ENCODE data around the gene CEBPB.

DNA sequence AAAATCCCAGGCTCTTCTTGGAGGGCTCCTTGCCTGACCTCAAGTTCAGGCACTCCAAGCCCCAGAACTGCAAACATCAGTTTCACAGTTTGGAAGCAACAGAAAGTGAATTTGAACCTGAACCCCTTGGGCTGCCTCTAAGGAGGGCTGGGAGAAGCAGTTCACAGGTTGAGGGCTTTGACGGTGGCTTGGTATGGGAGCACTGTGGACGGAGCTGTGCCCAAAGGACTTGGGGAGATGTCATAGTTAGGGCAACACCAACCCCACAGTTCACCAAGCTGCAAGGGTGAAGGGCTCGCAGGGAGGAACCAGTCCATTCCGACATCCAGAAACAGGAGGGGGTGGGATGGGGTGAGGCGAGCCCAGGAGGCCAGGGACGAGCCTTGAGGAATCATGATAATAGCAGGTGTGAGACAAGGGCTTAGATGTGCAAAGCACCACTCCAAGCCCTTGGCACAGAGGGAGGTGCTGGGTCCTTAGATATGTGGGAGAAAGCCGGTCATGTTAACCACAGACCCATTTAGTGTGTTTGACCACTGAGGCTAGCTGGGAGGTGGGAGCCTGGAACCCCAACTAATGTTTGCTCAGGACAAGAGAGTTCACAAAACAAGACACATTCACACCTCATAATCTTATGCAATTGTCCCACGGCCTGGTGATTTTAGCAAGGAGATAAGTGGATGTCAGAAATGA is 4.3 kb downstream of the CEBPB start:
- TF ChIP-seq, protein P1, sequence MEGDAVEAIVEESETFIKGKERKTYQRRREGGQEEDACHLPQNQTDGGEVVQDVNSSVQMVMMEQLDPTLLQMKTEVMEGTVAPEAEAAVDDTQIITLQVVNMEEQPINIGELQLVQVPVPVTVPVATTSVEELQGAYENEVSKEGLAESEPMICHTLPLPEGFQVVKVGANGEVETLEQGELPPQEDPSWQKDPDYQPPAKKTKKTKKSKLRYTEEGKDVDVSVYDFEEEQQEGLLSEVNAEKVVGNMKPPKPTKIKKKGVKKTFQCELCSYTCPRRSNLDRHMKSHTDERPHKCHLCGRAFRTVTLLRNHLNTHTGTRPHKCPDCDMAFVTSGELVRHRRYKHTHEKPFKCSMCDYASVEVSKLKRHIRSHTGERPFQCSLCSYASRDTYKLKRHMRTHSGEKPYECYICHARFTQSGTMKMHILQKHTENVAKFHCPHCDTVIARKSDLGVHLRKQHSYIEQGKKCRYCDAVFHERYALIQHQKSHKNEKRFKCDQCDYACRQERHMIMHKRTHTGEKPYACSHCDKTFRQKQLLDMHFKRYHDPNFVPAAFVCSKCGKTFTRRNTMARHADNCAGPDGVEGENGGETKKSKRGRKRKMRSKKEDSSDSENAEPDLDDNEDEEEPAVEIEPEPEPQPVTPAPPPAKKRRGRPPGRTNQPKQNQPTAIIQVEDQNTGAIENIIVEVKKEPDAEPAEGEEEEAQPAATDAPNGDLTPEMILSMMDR (IDR thresholded peaks at IDR 0.05), result no peak
- TF ChIP-seq POLR2A (IDR thresholded peaks at IDR 0.05; ENCODE audit: low read depth), result no peak
- TF ChIP-seq EP300 (IDR thresholded peaks at IDR 0.05), result no peak
- peak in 1 of 2 donors; percentile 48 for TF ChIP-seq POLR2AphosphoS5 (IDR thresholded peaks at IDR 0.05)

Measured in esophagus muscularis mucosa (tissue), 4 donors.